ENCODE data around the gene TTYH1.
"Not testable (repeated sequence)": the region's sequence is repeated elsewhere in the genome, so short reads cannot be mapped to it uniquely, and the experiment has no call there.

GRCh38 chr19:54371453-54371852 is 43.8 kb upstream of the TTYH1 start:
- not testable (repeated sequence) for TF ChIP-seq CTCF (IDR thresholded peaks at IDR 0.05; ENCODE audit: low read depth, low read length); EZH2phosphoT487 (IDR thresholded peaks at IDR 0.05; ENCODE audit: low read depth)
